Uterus (tissue), 2 donors: ENCODE measurements around the gene PDGFD.

ENCODE experiments used
- CTCF ChIP-seq, 4 experiments: fragments of 200-600 bp in 2 of 4; fragments of 450-650 bp in 2 of 4; sonication (generic) in 2 of 4; IDR thresholded peaks; one replicate each; pipeline ENCODE4 v1.5.1; 2016 to 2019; ENCODE audit warnings: antibody characterized with exemption in 4 of 4, mild to moderate bottlenecking in 2 of 4, moderate library complexity in 1 of 4
- POLR2A ChIP-seq, 2 donors: fragments of 450-650 bp; IDR thresholded peaks; one replicate each; pipeline ENCODE4 v1.6.1; 2016; ENCODE audit warnings: antibody characterized with exemption in 2 of 2, mild to moderate bottlenecking in 1 of 2, moderate library complexity in 1 of 2

GRCh38 chr11:103929170-103929903 lies 234.6 kb downstream of the PDGFD start:
- no peak for TF ChIP-seq POLR2A (IDR thresholded peaks at IDR 0.05)
- TF ChIP-seq CTCF (IDR thresholded peaks at IDR 0.05) = no peak
